Mesodermal cell (in vitro differentiated cells): ENCODE data around the gene GABRB3. TPM values are rescaled to one million over a fixed set of nuclear protein-coding genes. Genes with fewer than 3 reads are reported as not detected.
A peak's percentile ranks its signal among the peaks of the same experiment; 100 is the strongest.

Source experiments
- H3K27ac ChIP-seq: 2 replicates; pipeline ENCODE4 v1.7.0; 2013; ENCODE audit warnings: mild to moderate bottlenecking, low read depth, low read length, moderate library complexity; ENCODE audit not compliant: severe bottlenecking
- H3K36me3 ChIP-seq: 2 replicates; pipeline ENCODE4 v1.7.1; 2013; ENCODE audit warnings: mild to moderate bottlenecking, low read length, moderate library complexity; ENCODE audit not compliant: control insufficient read depth, insufficient read depth
- H3K4me1 ChIP-seq: one replicate; pipeline ENCODE4 v1.7.1; 2013; ENCODE audit warnings: mild to moderate bottlenecking, low read length; ENCODE audit not compliant: insufficient read depth, control insufficient read depth, poor library complexity, severe bottlenecking
- H3K4me3 ChIP-seq: 2 replicates; pipeline ENCODE4 v1.7.0; 2013; ENCODE audit warnings: low read length, control low read depth, mild to moderate bottlenecking; ENCODE audit not compliant: insufficient read depth, poor library complexity, severe bottlenecking; ENCODE audit errors: extremely low read depth
- H3K9me3 ChIP-seq: 2 replicates; pipeline ENCODE4 v1.7.1; 2013; ENCODE audit warnings: mild to moderate bottlenecking, low read length, moderate library complexity; ENCODE audit not compliant: control insufficient read depth
- WGBS, 2 experiments: methylation state at CpG; one replicate each; pipeline ENCODE4 v1.1.5; 2013; ENCODE audit warnings: missing lambda C conversion rate in 2 of 2; ENCODE audit not compliant: insufficient coverage in 2 of 2; 5-methylcytosine and 5-hydroxymethylcytosine counted together
- polyA plus RNA-seq, 2 experiments: library from polyadenylated mRNA; stranded (reverse); fragments of 50-300 nt; gene quantifications; one replicate each; pipeline ENCODE4 v1.2.3, GENCODE V29; 2013

The GABRB3 gene
- 8.7 TPM for polyA plus RNA-seq (2013, experiment 1 of 2)
- 6.1 TPM for polyA plus RNA-seq (2013, experiment 2 of 2)

GRCh38 chr15:26772154-26773066 is at the start of gene GABRB3:
TSS of gene GABRB3 (minus strand) at chr15:26773066.
- Histone ChIP-seq H3K27ac (no peak within 1 kb of the TSS), H3K4me3 (peak within 1 kb of the TSS; percentile 62), H3K36me3 (no peaks in the 10 kb centered on the region), H3K4me1 (peaks cover 17% of the 10 kb centered on the region), H3K9me3 (no peaks in the 10 kb centered on the region)
- 0 to 1% methylated on average over 70 to 76 of the region's 112 CpGs for WGBS, 2 experiments

- no peak overlapping the region for H3K27ac ChIP-seq
- WGBS, 2 experiments, result 77 to 82% methylated on average over 12 of the region's 15 CpGs
- no peaks in the 10 kb centered on the region for H3K9me3 ChIP-seq
- no peak overlapping the region for H3K4me3 ChIP-seq
- H3K36me3 ChIP-seq, result no peaks in the 10 kb centered on the region
- H3K4me1 ChIP-seq, result no peaks in the 10 kb centered on the region
Measured at GRCh38 chr15:26807517-26808427, 34.9 kb upstream of the GABRB3 start.

- WGBS, 2 experiments, result 92 to 94% methylated on average over 3 to 5 of the region's 5 CpGs
- no peak overlapping the region for H3K4me3 ChIP-seq
Measured at GRCh38 chr15:26806574-26806973, 33.7 kb upstream of the GABRB3 start.

GRCh38 chr15:26806151-26806550 is 33.3 kb upstream of the GABRB3 start:
- H3K36me3 ChIP-seq, result no peaks in the 10 kb centered on the region
- H3K27ac ChIP-seq, result no peak overlapping the region
- no peaks in the 10 kb centered on the region for H3K9me3 ChIP-seq
- H3K4me3 ChIP-seq, result no peak overlapping the region
- 88% methylated on average over 1 of the region's 4 CpGs; no CpG with 5 or more reads in 1 of the 2 experiments for WGBS, 2 experiments
- H3K4me1 ChIP-seq, result no peaks in the 10 kb centered on the region

More at GRCh38 chr15:26806574-26806973, 33.7 kb upstream of the GABRB3 start:
- Histone ChIP-seq H3K9me3 (no peaks in the 10 kb centered on the region), H3K36me3 (no peaks in the 10 kb centered on the region), H3K4me1 (no peaks in the 10 kb centered on the region), H3K27ac (no peak overlapping the region)

GRCh38 chr15:26805470-26805869 is 32.6 kb upstream of the GABRB3 start:
- Histone ChIP-seq H3K27ac (no peak overlapping the region), H3K4me1 (no peaks in the 10 kb centered on the region), H3K9me3 (no peaks in the 10 kb centered on the region), H3K4me3 (no peak overlapping the region), H3K36me3 (no peaks in the 10 kb centered on the region)
- 86 to 88% methylated on average over 3 to 5 of the region's 5 CpGs for WGBS, 2 experiments

- WGBS, 2 experiments, result 72 to 73% methylated on average over 10 to 11 of the region's 11 CpGs
- Histone ChIP-seq H3K9me3 (no peaks in the 10 kb centered on the region), H3K4me1 (no peaks in the 10 kb centered on the region), H3K27ac (no peak overlapping the region), H3K4me3 (no peak overlapping the region), H3K36me3 (no peaks in the 10 kb centered on the region)
Measured at GRCh38 chr15:26804063-26804804, 31.4 kb upstream of the GABRB3 start.

- Histone ChIP-seq H3K27ac (no peak overlapping the region), H3K9me3 (no peaks in the 10 kb centered on the region), H3K4me3 (no peak overlapping the region), H3K4me1 (no peaks in the 10 kb centered on the region), H3K36me3 (no peaks in the 10 kb centered on the region)
- WGBS, 2 experiments, result 86 to 92% methylated on average over 5 to 8 of the region's 8 CpGs
Measured at GRCh38 chr15:26790118-26790517, 17.3 kb upstream of the GABRB3 start.

GRCh38 chr15:26781816-26782215 is 8.9 kb upstream of the GABRB3 start:
- Histone ChIP-seq H3K9me3 (no peaks in the 10 kb centered on the region), H3K36me3 (no peaks in the 10 kb centered on the region), H3K27ac (no peak overlapping the region), H3K4me1 (no peaks in the 10 kb centered on the region), H3K4me3 (no peak overlapping the region)
- 80 to 94% methylated on average over 9 to 16 of the region's 24 CpGs for WGBS, 2 experiments

- H3K36me3 ChIP-seq, result no peaks in the 10 kb centered on the region
- no peak overlapping the region for H3K27ac ChIP-seq
- peak overlapping the region; percentile 49 for H3K4me3 ChIP-seq
- WGBS, 2 experiments, result 12 to 21% methylated on average over 4 to 7 of the region's 8 CpGs
- H3K4me1 ChIP-seq, result peaks cover 6% of the 10 kb centered on the region
- no peaks in the 10 kb centered on the region for H3K9me3 ChIP-seq
Measured at GRCh38 chr15:26773917-26774316, 1.1 kb upstream of the GABRB3 start.
